OCI-LY1 (cell line): ENCODE results near the gene PGA4.

Experiments
- H2AFZ ChIP-seq: fragments of 200-600 bp; sonication (generic), shearing (Covaris generic); 2 replicates; pipeline ENCODE4 v1.6.0; 2014; ENCODE audit warnings: antibody characterized with exemption, mild to moderate bottlenecking, low read length
- H3F3A ChIP-seq: fragments of 200-600 bp; sonication (generic), shearing (Covaris generic); 2 replicates; pipeline ENCODE4 v1.6.0; 2014; ENCODE audit warnings: mild to moderate bottlenecking, antibody characterized with exemption, low read length, moderate library complexity; ENCODE audit not compliant: insufficient read depth
- H3K27ac ChIP-seq: fragments of 200-600 bp; sonication (generic); 2 replicates; pipeline ENCODE4 v1.5.1; 2014; ENCODE audit warnings: low read length, mixed run types, mild to moderate bottlenecking, low read depth; ENCODE audit not compliant: poor library complexity, severe bottlenecking
- H3K27me3 ChIP-seq: fragments of 200-600 bp; sonication (generic); 2 replicates; pipeline ENCODE4 v1.6.0; 2014; ENCODE audit warnings: antibody characterized with exemption, mild to moderate bottlenecking, low read length, moderate library complexity; ENCODE audit not compliant: insufficient read depth
- H3K36me3 ChIP-seq: fragments of 200-600 bp; sonication (generic); 2 replicates; pipeline ENCODE4 v1.6.1; 2014; ENCODE audit warnings: mild to moderate bottlenecking, antibody characterized with exemption, low read length, moderate library complexity, mixed read lengths; ENCODE audit not compliant: insufficient read depth
- H3K4me1 ChIP-seq: fragments of 200-600 bp; sonication (generic); 2 replicates; pipeline ENCODE4 v1.5.1; 2014; ENCODE audit warnings: mild to moderate bottlenecking, low read length, moderate library complexity; ENCODE audit not compliant: insufficient read depth, severe bottlenecking
- H3K4me2 ChIP-seq: fragments of 200-600 bp; sonication (generic), shearing (Covaris generic); 2 replicates; pipeline ENCODE4 v1.6.1; 2014; ENCODE audit warnings: low read length
- H3K4me3 ChIP-seq: fragments of 200-600 bp; sonication (generic); 2 replicates; pipeline ENCODE4 v1.5.1; 2014; ENCODE audit warnings: low read length, low read depth, mild to moderate bottlenecking, mixed read lengths; ENCODE audit not compliant: poor library complexity, severe bottlenecking
- H3K79me2 ChIP-seq: fragments of 200-600 bp; shearing (Covaris generic); 2 replicates; pipeline ENCODE4 v1.6.1; 2016; ENCODE audit warnings: mixed run types, low read length, mixed read lengths; ENCODE audit not compliant: insufficient read depth
- H3K9ac ChIP-seq: fragments of 200-600 bp; sonication (generic), shearing (Covaris generic); 2 replicates; pipeline ENCODE4 v1.6.1; 2014; ENCODE audit warnings: mild to moderate bottlenecking, low read length, mixed read lengths
- H3K9me2 ChIP-seq: fragments of 200-600 bp; sonication (generic), shearing (Covaris generic); 2 replicates; pipeline ENCODE4 v1.6.1; 2014; ENCODE audit warnings: low read depth, mild to moderate bottlenecking, low read length, mixed read lengths
- H3K9me3 ChIP-seq: fragments of 200-600 bp; shearing (Covaris generic); 2 replicates; pipeline ENCODE4 v1.6.1; 2014; ENCODE audit warnings: low read length, mixed read lengths
- H4K20me1 ChIP-seq: fragments of 200-600 bp; sonication (generic), shearing (Covaris generic); 2 replicates; pipeline ENCODE4 v1.6.0; 2016; ENCODE audit warnings: mild to moderate bottlenecking, low read length; ENCODE audit not compliant: insufficient read depth
- CTCF ChIP-seq: fragments of 200-600 bp; sonication (generic), shearing (Covaris generic); IDR thresholded peaks from 2 replicates; pipeline ENCODE4 v1.5.1; 2017; ENCODE audit warnings: mild to moderate bottlenecking, antibody characterized with exemption, low read length, moderate library complexity, mixed read lengths
- EZH2 ChIP-seq: fragments of 200-600 bp; sonication (generic), shearing (Covaris generic); IDR thresholded peaks from 2 replicates; pipeline ENCODE4 v1.8.0; 2017; ENCODE audit warnings: borderline replicate concordance, mixed run types, mild to moderate bottlenecking, antibody characterized with exemption, low read length, moderate library complexity, mixed read lengths

The PGA4 gene

GRCh38 chr11:61273178-61274078 lies 51.3 kb downstream of the PGA4 start:
- Histone ChIP-seq H3K27me3 (no peaks in the 10 kb centered on the region), H3K9ac (no peak overlapping the region), H4K20me1 (no peaks in the 10 kb centered on the region), H3K4me2 (no peak overlapping the region), H3K9me2 (no peaks in the 10 kb centered on the region), H3K4me3 (no peak overlapping the region), H3K79me2 (no peaks in the 10 kb centered on the region), H2AFZ (no peak overlapping the region), H3K4me1 (no peaks in the 10 kb centered on the region), H3F3A (no peaks in the 10 kb centered on the region), H3K9me3 (no peaks in the 10 kb centered on the region), H3K27ac (no peak overlapping the region), H3K36me3 (no peaks in the 10 kb centered on the region; the same call in 1 of the 2 replicates)
- TF ChIP-seq EZH2 (no peak), CTCF (no peak)

GRCh38 chr11:61274084-61274483 lies 51.9 kb downstream of the PGA4 start:
- Histone ChIP-seq H3K4me3 (no peak overlapping the region), H3K27ac (no peak overlapping the region), H3K79me2 (no peaks in the 10 kb centered on the region), H3K36me3 (no peaks in the 10 kb centered on the region; the same call in 1 of the 2 replicates), H3K9me3 (no peaks in the 10 kb centered on the region), H3K4me1 (no peaks in the 10 kb centered on the region), H3K27me3 (no peaks in the 10 kb centered on the region), H2AFZ (no peak overlapping the region), H3K4me2 (no peak overlapping the region), H4K20me1 (no peaks in the 10 kb centered on the region), H3F3A (no peaks in the 10 kb centered on the region), H3K9ac (no peak overlapping the region), H3K9me2 (no peaks in the 10 kb centered on the region)
- TF ChIP-seq EZH2, result no peak
- TF ChIP-seq CTCF, result no peak

GRCh38 chr11:61275191-61275590 lies 53.0 kb downstream of the PGA4 start:
- no peak overlapping the region for H2AFZ ChIP-seq
- TF ChIP-seq EZH2 (no peak), CTCF (0 out of 2 replicates have a peak, but pooled peaks have one; percentile 5)
- H3K4me3 ChIP-seq, result no peak overlapping the region
- H3K79me2 ChIP-seq, result no peaks in the 10 kb centered on the region
- no peak overlapping the region for H3K9ac ChIP-seq
- no peaks in the 10 kb centered on the region for H3K9me2 ChIP-seq
- H3F3A ChIP-seq, result no peaks in the 10 kb centered on the region
- no peaks in the 10 kb centered on the region for H3K9me3 ChIP-seq
- H3K27ac ChIP-seq, result no peak overlapping the region
- no peaks in the 10 kb centered on the region for H4K20me1 ChIP-seq
- no peaks in the 10 kb centered on the region for H3K4me1 ChIP-seq
- H3K4me2 ChIP-seq, result no peak overlapping the region
- no peaks in the 10 kb centered on the region for H3K27me3 ChIP-seq
- no peaks in the 10 kb centered on the region; the same call in 1 of the 2 replicates for H3K36me3 ChIP-seq
